Peyer's patch (tissue), 4 donors: ENCODE measurements around the gene SCTR. TPM values are rescaled to one million over a fixed set of nuclear protein-coding genes. Genes with fewer than 3 reads are reported as not detected.

Experiments used
- DNase-seq, 3 donors: peaks; one replicate each; pipeline ENCODE4 v3.0.0-alpha.2; 2017 to 2019
- H3K27ac ChIP-seq, 4 donors: fragments of 200-600 bp; sonication (generic); one replicate each; pipeline ENCODE4 v1.5.1; 2016 to 2019
- H3K27me3 ChIP-seq, 2 donors: fragments of 200-600 bp; sonication (generic); one replicate each; pipeline ENCODE4 v1.5.1; 2019
- H3K36me3 ChIP-seq, 3 donors: fragments of 200-600 bp; sonication (generic); one replicate each; pipeline ENCODE4 v1.5.1; 2016 to 2019
- H3K4me1 ChIP-seq, 4 donors: fragments of 200-600 bp; sonication (generic); one replicate each; pipeline ENCODE4 v1.5.1; 2016 to 2019
- H3K4me3 ChIP-seq, 4 donors: fragments of 200-600 bp; sonication (generic); 1 replicate in 3 of 4; 2 replicates in 1 of 4; pipeline ENCODE4 v1.5.1; 2016 to 2019; ENCODE audit warnings: mild to moderate bottlenecking in 1 of 4
- H3K9me3 ChIP-seq, 4 donors: fragments of 200-600 bp; sonication (generic); one replicate each; pipeline ENCODE4 v1.5.1; 2016 to 2019; ENCODE audit warnings: mild to moderate bottlenecking in 1 of 4
- CTCF ChIP-seq, 6 experiments: fragments of 450-650 bp in 4 of 6; fragments of 200-600 bp in 2 of 6; sonication (generic) in 1 of 6; IDR thresholded peaks; one replicate each; pipeline ENCODE4 v1.5.1; 2017 to 2019; ENCODE audit warnings: antibody characterized with exemption in 6 of 6, mild to moderate bottlenecking in 3 of 6, moderate library complexity in 1 of 6
- POLR2A ChIP-seq, 2 donors: fragments of 450-650 bp; IDR thresholded peaks; one replicate each; pipeline ENCODE4 v1.5.1; 2017; ENCODE audit warnings: antibody characterized with exemption in 2 of 2, mild to moderate bottlenecking in 2 of 2, moderate library complexity in 2 of 2
- total RNA-seq, 4 donors: library from RNA; depleted of rRNA; stranded (reverse); fragments of >200 nt; gene quantifications; one replicate each; pipeline ENCODE4 v1.1.0, GENCODE V29; 2016

SCTR gene
- total RNA-seq, 4 donors from 2014 or later: 0.54 to 1.7 TPM; not detected in 2

GRCh38 chr2:119469661-119470297, 54.5 kb downstream of the SCTR start:
- H3K36me3 ChIP-seq: no peaks in the 10 kb centered on the region
- H3K27ac ChIP-seq: no peak overlapping the region
- no peak for DNase-seq
- no peak for TF ChIP-seq CTCF (IDR thresholded peaks at IDR 0.05)
- no peak for TF ChIP-seq POLR2A (IDR thresholded peaks at IDR 0.05)
- no peaks in the 10 kb centered on the region for H3K9me3 ChIP-seq
- H3K4me3 ChIP-seq: no peak overlapping the region
- no peaks in the 10 kb centered on the region for H3K27me3 ChIP-seq
- no peaks in the 10 kb centered on the region for H3K4me1 ChIP-seq

DNA sequence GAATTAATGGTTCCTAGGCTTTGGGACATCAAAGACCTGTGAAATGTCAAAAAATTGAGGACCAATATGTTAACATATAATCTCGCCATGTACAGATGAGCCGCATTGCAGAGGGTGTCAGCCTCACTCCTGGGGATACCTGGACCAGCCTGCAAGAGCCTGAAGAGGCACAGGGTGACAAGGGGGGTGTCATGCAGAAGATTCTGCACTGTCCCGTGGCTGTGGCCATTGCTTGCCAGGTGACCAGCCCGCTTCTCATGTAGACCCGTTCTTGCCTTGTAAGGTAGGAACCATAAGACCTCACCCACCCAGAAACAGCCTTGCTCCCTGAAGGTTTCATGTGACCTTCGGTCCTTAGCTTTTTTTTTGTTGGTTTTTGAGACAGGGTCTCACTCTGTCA, 55.2 kb downstream of the SCTR start:
- no peak for DNase-seq
- TF ChIP-seq CTCF (IDR thresholded peaks at IDR 0.05): no peak
- no peak for TF ChIP-seq POLR2A (IDR thresholded peaks at IDR 0.05)
- H3K27ac ChIP-seq: no peak overlapping the region

DNA sequence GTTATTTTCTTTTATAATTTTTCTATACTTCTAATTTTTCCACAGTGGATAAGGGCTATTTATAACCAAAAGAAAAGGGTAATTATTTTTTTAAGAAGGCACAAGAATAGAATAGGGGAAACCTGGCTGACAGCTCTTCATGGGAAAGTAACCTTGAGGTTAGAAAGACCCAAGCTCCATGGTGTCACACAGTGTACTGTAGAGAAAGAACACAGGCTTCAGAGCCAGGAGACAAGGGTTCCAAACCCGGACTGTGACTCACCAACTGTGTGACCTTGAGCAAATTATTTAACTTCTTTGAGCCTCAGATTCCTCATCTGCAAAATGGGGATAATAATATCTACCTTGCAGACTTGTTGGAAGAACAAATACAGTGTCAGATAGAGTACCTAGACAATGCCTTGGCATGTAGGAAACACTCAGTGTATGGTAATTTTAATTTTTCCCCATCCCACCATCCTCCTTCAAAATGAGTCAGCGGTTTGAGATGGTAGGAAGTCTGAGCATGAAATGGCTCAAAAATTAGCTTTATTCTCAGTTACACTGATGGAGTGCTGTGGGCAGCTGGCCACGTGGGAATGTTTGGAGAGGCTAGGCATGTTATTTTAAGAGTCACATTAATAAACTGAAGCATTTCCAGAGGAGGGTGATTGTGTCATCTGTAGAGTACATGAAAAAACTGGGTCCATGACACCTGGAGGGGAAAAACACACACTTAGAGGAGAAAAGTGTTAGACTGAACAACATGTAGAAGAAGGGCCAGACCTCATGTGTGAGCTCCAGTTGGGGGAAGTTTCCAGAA, 55.9 kb downstream of the SCTR start:
- Histone ChIP-seq H3K27ac (no peak overlapping the region), H3K4me1 (no peaks in the 10 kb centered on the region)
- no peak for DNase-seq

More for the DNA sequence above, 55.2 kb downstream of the SCTR start:
- H3K27me3 ChIP-seq: no peaks in the 10 kb centered on the region
- H3K4me3 ChIP-seq: no peak overlapping the region
- H3K36me3 ChIP-seq: no peaks in the 10 kb centered on the region
- H3K9me3 ChIP-seq: no peaks in the 10 kb centered on the region
- H3K4me1 ChIP-seq: no peaks in the 10 kb centered on the region

DNA sequence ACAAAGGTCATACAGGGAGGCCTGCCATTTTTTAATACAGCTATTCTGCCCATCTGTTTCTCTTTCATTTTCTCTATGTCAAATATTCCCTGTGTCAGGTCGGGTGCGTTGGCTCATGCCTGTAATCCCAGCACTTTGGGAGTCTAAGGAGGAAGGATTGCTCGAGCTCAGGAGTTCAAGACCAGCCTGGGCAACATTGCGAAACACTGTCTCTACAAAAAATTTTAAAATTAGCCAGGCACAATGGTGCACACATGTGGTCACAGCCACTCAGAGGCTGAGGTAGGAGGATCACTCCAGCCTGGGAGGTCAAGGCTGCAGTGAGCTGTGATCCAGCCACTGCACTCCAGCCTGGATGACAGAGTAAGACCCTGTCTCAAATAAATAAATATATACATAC, 57.9 kb downstream of the SCTR start:
- Histone ChIP-seq H3K36me3 (no peaks in the 10 kb centered on the region), H3K27ac (no peak overlapping the region), H3K4me1 (no peaks in the 10 kb centered on the region), H3K4me3 (no peak overlapping the region), H3K27me3 (no peaks in the 10 kb centered on the region), H3K9me3 (no peaks in the 10 kb centered on the region)
- DNase-seq: no peak
- no peak for TF ChIP-seq CTCF (IDR thresholded peaks at IDR 0.05)
- TF ChIP-seq POLR2A (IDR thresholded peaks at IDR 0.05): no peak

More for the DNA sequence above, 55.9 kb downstream of the SCTR start:
- no peaks in the 10 kb centered on the region for H3K36me3 ChIP-seq
- no peak overlapping the region for H3K4me3 ChIP-seq
- no peaks in the 10 kb centered on the region for H3K27me3 ChIP-seq
- TF ChIP-seq CTCF (IDR thresholded peaks at IDR 0.05): no peak
- no peak for TF ChIP-seq POLR2A (IDR thresholded peaks at IDR 0.05)
- H3K9me3 ChIP-seq: no peaks in the 10 kb centered on the region

DNA sequence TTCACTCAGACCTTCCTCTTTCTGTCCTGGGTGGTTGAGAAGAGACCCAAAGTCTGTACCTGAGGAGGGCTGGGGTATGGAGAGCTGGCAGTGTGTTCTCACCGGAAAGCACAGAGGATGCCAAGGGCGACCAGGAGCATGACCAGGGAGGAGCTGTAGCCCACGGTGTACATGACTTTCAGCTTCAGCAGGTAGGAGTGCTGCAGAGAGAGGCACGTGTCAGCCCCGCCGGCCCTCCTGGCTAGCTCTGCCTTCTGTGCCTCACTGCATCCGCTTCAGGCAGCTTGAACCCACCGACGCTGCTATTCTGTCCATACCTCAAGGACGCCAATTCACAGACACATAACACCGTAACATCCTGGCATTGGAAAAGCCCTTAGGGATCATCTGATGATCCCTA, 58.6 kb downstream of the SCTR start:
- H3K36me3 ChIP-seq: no peaks in the 10 kb centered on the region
- TF ChIP-seq CTCF (IDR thresholded peaks at IDR 0.05): no peak
- no peak for TF ChIP-seq POLR2A (IDR thresholded peaks at IDR 0.05)
- H3K4me1 ChIP-seq: no peaks in the 10 kb centered on the region
- no peak overlapping the region for H3K4me3 ChIP-seq
- H3K27me3 ChIP-seq: no peaks in the 10 kb centered on the region
- no peak for DNase-seq
- H3K9me3 ChIP-seq: no peaks in the 10 kb centered on the region
- H3K27ac ChIP-seq: no peak overlapping the region
